Lung (tissue), 12 donors: ENCODE results near the gene S100A10. TPM values are rescaled to one million over a fixed set of nuclear protein-coding genes. Genes with fewer than 3 reads are reported as not detected.

Experiments used
- ATAC-seq: fragments of 200-7000 bp; cut with Tn5 transposase; one replicate; pipeline ENCODE4 v1.9.1; 2020; ENCODE audit warnings: moderate number of reproducible peaks; ENCODE audit not compliant: insufficient read depth, low FRiP score
- DNase-seq, 3 donors: peaks; one replicate each; pipeline ENCODE4 v3.0.0-alpha.2; 2013 to 2017
- H3K27ac ChIP-seq, 2 donors: one replicate each; pipeline ENCODE4 v1.5.1; 2013; ENCODE audit warnings: mild to moderate bottlenecking in 2 of 2, moderate library complexity in 2 of 2, control low read depth in 1 of 2, inconsistent platforms in 1 of 2, low read depth in 1 of 2, low read length in 1 of 2
- H3K27me3 ChIP-seq, 3 donors: one replicate each; pipeline ENCODE4 v1.5.1; 2013; ENCODE audit warnings: low read length in 2 of 3; ENCODE audit not compliant: control insufficient read depth in 3 of 3, insufficient read depth in 3 of 3
- H3K36me3 ChIP-seq, 4 donors: one replicate each; pipeline ENCODE4 v1.5.1; 2013; ENCODE audit warnings: low read length in 4 of 4, mild to moderate bottlenecking in 1 of 4, moderate library complexity in 1 of 4; ENCODE audit not compliant: control insufficient read depth in 4 of 4, insufficient read depth in 4 of 4
- H3K4me1 ChIP-seq, 5 donors: one replicate each; pipeline ENCODE4 v1.5.1; 2013; ENCODE audit warnings: low read length in 5 of 5, mild to moderate bottlenecking in 2 of 5, moderate library complexity in 1 of 5; ENCODE audit not compliant: control insufficient read depth in 5 of 5, insufficient read depth in 5 of 5
- H3K4me3 ChIP-seq: one replicate; pipeline ENCODE4 v1.5.1; 2013; ENCODE audit warnings: mild to moderate bottlenecking, control low read depth, moderate library complexity
- H3K9ac ChIP-seq, 2 donors: one replicate each; pipeline ENCODE4 v1.5.1; 2013; ENCODE audit warnings: low read length in 2 of 2, control low read depth in 1 of 2; ENCODE audit not compliant: insufficient read depth in 1 of 2
- H3K9me3 ChIP-seq, 4 donors: one replicate each; pipeline ENCODE4 v1.5.1; 2013; ENCODE audit warnings: low read length in 3 of 4, mild to moderate bottlenecking in 1 of 4, moderate library complexity in 1 of 4; ENCODE audit not compliant: control insufficient read depth in 4 of 4, insufficient read depth in 3 of 4
- CTCF ChIP-seq: IDR thresholded peaks from 2 replicates; pipeline ENCODE4 v1.5.1; 2012; ENCODE audit warnings: mild to moderate bottlenecking; ENCODE audit errors: control extremely low read depth, extremely low read depth
- WGBS, 2 donors: extraction: QIAGEN DNeasy Blood & Tissue Kit; methylation state at CpG; one replicate each; pipeline ENCODE4 v1.1.7; 2013; 5-methylcytosine and 5-hydroxymethylcytosine counted together
- polyA plus RNA-seq, 2 donors: library from polyadenylated mRNA; stranded (reverse); fragments of 200-250 nt; gene quantifications; one replicate each; pipeline ENCODE4 v1.2.1, GENCODE V29; 2013
- total RNA-seq, 2 donors: library from RNA; depleted of rRNA in 1 of 2; stranded (reverse); fragments of >200 nt in 1 of 2; gene quantifications; one replicate each; pipeline ENCODE4 v1.2.1, GENCODE V29; 2014 to 2021
- donor health status: control.
- donor health status: control.
- donor health status: Bipolar disorder and iron deficiency.
- donor health status: healthy.
- donor health status: DM: yes; HTN: yes; CAD: no.

The S100A10 gene
- total and polyA plus RNA-seq, 4 donors = 205 to 1,003 (median 674) TPM

GRCh38 chr1:151934048-151934493 lies 59.6 kb downstream of the S100A10 start:
- no peak overlapping the region for H3K4me3 ChIP-seq
- ATAC-seq (peak; percentile 72), DNase-seq (peak; percentile 60 to 84 (median 82))
- WGBS, 2 donors = 31 to 39% methylated on average over 3 of the region's 3 CpGs
- H3K27me3 ChIP-seq = peaks cover 0 to 4% (median 0%) of the 10 kb centered on the region in 3 donors
- H3K27ac ChIP-seq = no peak overlapping the region
- H3K4me1 ChIP-seq = peaks cover 0 to 5% (median 0%) of the 10 kb centered on the region in 5 donors
- no peaks in the 10 kb centered on the region for H3K36me3 ChIP-seq
- no peaks in the 10 kb centered on the region for H3K9me3 ChIP-seq
- no peak overlapping the region for H3K9ac ChIP-seq
- TF ChIP-seq CTCF = peak; percentile 78

Other genes starting within 250 kb of the S100A10 start
- 10 to 100 TPM; 55.6 to 55.7 TPM for gene MRPL9, start 230.4 kb downstream of the S100A10 start, total RNA-seq
- 10 to 100 TPM; 51.0 to 68.1 TPM for gene MRPL9, start 230.4 kb downstream of the S100A10 start, polyA plus RNA-seq
- 10 to 100 TPM; 11.6 to 18.1 TPM for gene TDRKH, start 203.4 kb downstream of the S100A10 start, total RNA-seq
- 1 to 10 TPM; 5.6 to 6.1 TPM for gene TDRKH, start 203.4 kb downstream of the S100A10 start, polyA plus RNA-seq
- under 1 TPM in 1 of 2 donors, not detected in 1; 0.40 TPM for gene LINGO4, start 188.4 kb downstream of the S100A10 start, total RNA-seq
- gene LINGO4, start 188.4 kb downstream of the S100A10 start, polyA plus RNA-seq = under 1 TPM; 0.05 to 0.12 TPM
- gene RORC, start 162.1 kb downstream of the S100A10 start, total RNA-seq = 10 to 100 TPM; 10.9 to 24.7 TPM
- gene RORC, start 162.1 kb downstream of the S100A10 start, polyA plus RNA-seq = 1 to 10 TPM; 7.6 to 8.4 TPM
- under 1 TPM in 1 of 2 donors, not detected in 1; 0.40 TPM for gene C2CD4D, start 154.0 kb downstream of the S100A10 start, total RNA-seq
- under 1 TPM; 0.10 to 0.19 TPM for gene C2CD4D, start 154.0 kb downstream of the S100A10 start, polyA plus RNA-seq
- gene THEM5, start 140.1 kb downstream of the S100A10 start, total RNA-seq = not detected
- gene THEM5, start 140.1 kb downstream of the S100A10 start, polyA plus RNA-seq = not detected
- 10 to 100 TPM; 11.5 to 15.6 TPM for gene THEM4, start 84.3 kb downstream of the S100A10 start, total RNA-seq
- 10 to 100 TPM; 10.3 to 15.7 TPM for gene THEM4, start 84.3 kb downstream of the S100A10 start, polyA plus RNA-seq
- gene S100A11, start 43.1 kb upstream of the S100A10 start, total RNA-seq = 100 to 1,000 TPM in 1 of 2 donors, 10 to 100 TPM in 1; 69.4 to 610 TPM
- 1,000 to 10,000 TPM; 2,699 to 3,092 TPM for gene S100A11, start 43.1 kb upstream of the S100A10 start, polyA plus RNA-seq
- not detected for gene TCHHL1, start 95.2 kb upstream of the S100A10 start, total RNA-seq
- gene TCHHL1, start 95.2 kb upstream of the S100A10 start, polyA plus RNA-seq = not detected
- under 1 TPM; 0.03 TPM for gene TCHH, start 121.6 kb upstream of the S100A10 start, total RNA-seq
- under 1 TPM; 0.06 to 0.15 TPM for gene TCHH, start 121.6 kb upstream of the S100A10 start, polyA plus RNA-seq
- gene RPTN, start 165.4 kb upstream of the S100A10 start, total RNA-seq = not detected
- not detected for gene RPTN, start 165.4 kb upstream of the S100A10 start, polyA plus RNA-seq
- gene HRNR, start 230.3 kb upstream of the S100A10 start, total RNA-seq = not detected
- under 1 TPM in 1 of 2 donors, not detected in 1; 0.02 TPM for gene HRNR, start 230.3 kb upstream of the S100A10 start, polyA plus RNA-seq